GM18498 (cell line): ENCODE results near the gene BTG4.

ENCODE experiments used
- ATAC-seq: cut with Tn5 transposase; IDR thresholded peaks from one replicate; pipeline ENCODE4 v1.9.1; 2021; ENCODE audit warnings: mild to moderate bottlenecking, moderate library complexity; ENCODE audit not compliant: unreplicated experiment

The BTG4 gene

DNA sequence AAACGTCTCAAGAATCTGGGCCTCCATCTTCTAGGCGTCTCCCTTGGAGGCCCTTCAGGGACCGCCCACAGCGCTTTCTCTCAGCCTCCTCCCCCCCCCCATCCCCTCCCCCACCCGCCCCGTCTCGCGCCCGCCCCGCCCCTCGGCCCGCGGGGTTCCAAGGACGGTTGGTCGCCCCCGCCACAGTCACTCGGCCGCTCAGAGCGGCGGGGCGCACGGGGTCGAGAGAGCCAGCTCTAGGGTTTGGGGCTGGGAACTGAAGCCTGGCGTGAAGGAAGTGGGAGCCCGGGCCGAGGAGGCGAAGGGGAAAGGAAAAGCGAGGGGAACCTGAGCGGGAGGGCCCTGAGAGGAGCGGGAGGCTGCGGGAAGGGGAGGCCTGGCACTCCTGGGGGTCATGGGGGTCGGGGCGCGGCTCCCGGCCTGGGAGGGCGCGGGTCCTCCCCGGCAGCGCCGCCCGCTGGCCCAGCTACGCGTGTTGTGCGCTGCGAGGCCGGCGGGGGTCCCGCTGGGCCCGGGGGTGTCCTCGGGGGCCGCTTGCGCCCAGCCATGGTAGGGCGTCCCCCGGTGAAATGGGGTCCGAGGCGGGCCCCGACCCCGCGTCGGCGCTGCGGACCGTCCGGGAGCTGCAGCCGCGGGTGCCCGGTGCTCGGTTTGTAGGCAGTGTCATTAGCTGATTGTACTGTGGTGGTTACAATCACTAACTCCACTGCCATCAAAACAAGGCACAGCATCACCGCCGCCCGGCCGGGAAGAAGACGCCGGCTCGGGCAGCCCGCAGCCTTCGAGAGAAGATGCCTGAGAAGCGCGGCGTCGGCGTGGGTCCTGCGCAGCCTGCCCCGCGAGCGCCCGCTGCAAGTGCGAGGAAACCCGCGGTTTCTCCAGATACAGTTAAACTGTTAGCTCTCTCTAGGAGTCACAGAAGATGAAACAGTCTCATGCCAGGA lies at the start of gene BTG4:
TSS of gene BTG4 (minus strand) at position 91 of the 944 bp plus-strand sequence. CDS start 13,610 bp downstream, outside the sequence.
- ATAC-seq = peak; percentile 45

DNA sequence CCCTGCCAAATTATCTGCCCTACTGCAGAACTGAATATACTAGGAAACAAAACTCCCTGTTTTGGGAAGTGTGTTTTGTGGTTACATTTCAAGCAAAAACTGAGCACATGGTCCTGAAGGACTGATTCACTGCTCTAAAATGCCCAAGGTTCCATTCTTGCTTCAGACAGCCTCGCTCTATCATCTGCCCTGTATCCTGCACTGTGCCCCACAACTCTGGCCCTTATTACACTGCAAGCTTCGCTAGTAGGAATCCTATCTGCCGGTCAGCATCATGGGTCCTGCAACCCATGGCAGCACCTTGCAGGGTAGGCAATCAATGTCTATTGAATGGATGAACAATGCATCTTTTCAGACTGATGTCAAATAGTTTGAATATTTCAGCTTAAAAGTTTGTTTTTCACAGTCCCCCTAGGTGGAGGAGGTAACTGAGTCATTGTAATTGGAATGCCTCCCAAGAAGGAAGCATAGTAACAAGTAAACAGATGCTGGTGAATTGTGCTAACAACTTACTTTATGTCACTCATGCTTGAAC lies 49.7 kb upstream of the BTG4 start:
- no peak for ATAC-seq

DNA sequence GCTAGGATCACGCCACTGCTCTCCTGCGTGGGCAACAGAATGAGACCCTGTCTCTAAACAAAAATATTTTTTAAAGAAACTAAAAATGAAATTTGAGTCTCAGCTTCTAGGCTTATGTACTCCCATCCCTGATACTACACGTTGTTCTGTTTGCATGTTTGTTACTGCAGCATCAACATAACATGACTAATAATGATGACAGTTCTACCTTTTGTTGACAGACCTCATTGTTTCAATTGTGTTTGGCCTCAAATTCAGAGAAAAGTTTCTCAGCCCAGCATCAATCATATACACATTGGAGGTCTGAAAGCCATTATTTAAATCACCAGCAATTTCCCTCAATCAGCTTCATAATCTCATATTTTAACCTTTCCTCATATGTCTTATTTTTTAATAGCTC lies 49.1 kb upstream of the BTG4 start:
- no peak for ATAC-seq

DNA sequence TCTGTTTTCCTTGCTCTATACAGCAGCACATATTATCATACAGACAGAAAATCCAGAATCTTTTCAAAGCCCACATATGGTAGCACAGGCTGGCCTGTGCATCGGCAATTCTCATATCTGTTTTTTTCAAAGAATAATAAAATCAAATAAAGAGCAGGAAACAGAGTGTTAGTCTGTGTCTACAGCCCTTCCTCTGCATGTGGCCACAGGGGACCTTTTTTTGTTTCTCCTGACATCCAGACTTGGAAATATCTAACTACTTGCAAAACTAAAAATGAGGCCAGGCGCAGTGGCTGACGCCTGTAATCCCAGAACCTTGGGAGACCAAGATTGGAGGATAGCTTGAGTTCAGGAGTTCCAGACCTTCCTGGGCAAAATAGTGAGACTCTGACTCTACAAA lies 48.6 kb upstream of the BTG4 start:
- no peak for ATAC-seq

DNA sequence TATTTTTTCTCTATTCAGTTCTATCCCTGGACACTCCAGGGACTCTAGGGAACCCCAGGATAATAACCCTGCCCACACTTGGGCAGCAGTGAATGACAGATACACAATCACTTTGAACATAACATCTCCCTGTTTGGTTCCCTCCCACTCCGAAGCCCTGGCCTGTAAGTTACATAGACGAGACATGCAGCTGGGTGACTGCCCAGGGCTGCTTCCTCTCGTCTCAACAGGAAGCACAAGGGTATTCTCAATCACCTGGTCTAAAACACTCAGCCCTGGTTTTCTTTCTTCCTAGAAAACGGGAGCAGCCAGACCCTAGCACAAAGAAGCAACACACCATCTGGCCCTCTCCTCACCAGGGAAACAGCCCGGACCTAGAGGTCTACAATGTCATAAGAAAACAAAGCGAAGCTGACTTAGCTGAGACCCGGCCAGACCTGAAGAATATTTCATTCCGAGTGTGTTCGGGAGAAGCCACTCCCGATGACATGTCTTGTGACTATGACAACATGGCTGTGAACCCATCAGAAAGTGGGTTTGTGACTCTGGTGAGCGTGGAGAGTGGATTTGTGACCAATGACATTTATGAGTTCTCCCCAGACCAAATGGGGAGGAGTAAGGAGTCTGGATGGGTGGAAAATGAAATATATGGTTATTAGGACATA lies 47.7 kb upstream of the BTG4 start:
- no peak for ATAC-seq

DNA sequence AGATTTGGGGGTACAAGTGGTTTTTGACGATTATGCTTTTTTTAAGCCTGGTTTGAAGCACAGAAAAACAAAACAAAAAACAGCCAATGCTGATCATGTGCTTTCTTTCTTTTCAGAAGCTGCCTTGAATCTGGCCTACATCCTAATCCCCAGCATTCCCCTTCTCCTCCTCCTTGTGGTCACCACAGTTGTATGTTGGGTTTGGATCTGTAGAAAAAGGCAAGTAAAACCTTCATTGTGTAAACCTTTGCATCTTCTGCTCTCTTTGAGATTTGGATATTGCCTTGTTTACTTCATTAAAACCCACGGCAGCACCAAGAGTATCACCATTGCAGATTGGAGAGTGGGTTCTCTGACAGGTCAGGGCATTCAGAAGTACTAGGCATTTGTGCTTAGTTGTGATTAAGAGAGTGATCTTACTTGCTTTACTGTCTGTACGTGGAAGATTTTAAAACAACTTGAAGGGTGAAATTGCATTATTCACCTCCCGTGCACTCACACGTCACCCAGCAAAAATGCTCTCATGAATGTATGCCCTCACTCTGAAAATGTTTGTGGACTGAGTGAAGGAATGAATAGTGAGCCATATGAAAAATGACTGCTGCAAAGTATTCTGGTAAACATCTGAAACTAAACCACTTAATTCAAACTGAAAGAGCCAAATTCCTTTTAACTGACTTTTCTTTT lies 45.4 kb upstream of the BTG4 start:
- ATAC-seq = no peak

DNA sequence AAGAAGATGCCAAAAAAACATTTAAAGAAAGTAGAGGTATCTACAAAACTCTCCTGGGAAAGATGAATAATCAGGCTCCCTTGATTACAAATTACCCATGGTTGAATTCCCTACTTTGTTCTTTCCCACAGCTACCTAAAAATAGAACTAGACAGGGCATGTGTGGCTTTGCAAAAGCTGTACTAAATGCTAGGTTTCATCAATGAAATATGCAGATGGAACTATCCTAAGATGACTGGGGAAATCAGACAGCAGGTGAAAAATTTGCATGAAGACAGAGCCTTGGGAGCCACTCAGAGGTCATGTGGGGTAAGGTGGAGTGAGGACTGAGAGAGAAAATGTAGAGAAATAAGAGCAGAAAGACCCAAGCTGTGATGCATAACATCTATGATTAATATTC lies 43.1 kb upstream of the BTG4 start:
- ATAC-seq = no peak

DNA sequence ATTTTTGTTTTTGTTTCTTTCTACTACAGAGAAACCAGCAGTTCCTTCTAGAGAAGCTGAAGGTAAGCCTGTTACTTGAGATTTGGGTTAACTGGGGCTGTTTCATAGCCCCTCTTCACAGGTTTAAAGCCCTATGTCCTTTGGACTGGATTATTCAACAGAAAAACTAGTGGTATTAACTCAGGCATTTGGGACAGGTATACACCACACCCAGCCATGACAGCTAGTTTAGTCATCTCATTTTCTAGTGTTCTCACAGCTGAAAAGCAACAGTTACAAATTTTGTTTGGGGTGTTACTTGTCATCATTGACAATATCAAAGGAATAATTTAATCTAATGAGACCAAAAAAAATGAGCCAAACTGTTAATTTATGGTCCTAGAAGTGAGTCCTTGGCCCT lies 42.3 kb upstream of the BTG4 start:
- ATAC-seq = no peak

DNA sequence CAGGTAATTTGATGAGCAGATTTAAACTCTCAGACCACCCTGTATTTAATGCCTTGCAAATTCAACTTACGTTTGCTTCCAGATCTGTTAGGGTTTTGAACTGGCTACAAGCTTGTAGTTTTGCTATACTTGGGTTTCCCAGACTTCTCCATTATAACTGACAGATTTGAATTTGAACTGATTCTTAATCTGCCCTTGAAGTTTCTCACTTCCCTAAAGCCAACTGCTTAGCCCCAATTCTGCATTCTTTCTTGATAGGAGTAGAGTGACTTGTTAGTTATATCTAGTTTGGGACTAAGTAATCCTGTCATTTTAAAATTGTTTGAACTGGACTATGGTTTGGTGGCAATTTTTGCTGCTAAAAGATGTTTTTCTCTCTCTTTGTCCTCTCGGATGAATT lies 38.1 kb upstream of the BTG4 start:
- ATAC-seq = no peak

DNA sequence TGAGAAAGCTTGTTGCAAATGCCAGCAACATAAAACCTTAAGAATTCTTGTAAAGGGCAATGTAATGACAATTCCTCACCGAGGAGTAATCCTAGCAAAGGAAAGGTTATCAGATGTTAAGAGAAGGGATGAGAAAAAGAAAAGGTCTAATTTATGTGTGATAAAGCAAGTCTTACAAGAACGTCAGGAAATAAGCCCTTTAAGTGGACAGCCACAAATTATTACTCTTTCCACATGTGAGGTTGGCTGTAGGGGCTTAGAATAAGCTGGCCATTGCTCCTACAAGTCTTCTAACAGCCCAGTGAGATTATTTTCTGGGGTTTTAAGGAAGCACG lies 37.6 kb upstream of the BTG4 start:
- no peak for ATAC-seq

DNA sequence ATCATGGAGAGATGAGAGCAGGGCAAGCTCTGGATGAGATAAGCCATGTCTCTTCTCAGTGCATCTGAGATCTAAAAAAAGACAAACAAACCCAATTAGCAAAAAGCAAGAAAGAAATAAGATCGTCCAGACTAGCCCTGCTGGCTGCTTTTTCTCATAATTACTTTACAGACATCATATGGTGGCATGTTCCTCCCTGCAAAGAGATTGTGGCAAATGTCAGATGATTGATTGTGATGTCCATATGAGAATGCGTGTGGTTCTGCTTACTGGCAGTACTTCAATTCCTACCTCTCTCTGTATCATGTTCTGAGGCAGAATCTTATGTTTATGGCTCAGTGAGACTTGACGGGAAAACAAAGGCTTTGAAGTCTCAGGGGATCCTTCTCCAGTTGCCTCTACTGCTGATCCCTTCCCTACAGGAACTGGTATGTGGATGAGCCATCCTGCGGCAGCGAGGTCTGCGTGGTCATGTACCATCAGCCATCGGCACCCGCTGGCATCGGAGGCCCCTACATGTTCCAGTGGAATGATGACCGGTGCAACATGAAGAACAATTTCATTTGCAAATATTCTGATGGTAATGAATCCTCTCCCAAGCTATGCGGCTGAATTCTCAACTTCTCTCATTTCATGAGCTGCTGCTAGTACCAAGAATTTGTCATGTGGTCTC lies 37.1 kb upstream of the BTG4 start:
- ATAC-seq = no peak

DNA sequence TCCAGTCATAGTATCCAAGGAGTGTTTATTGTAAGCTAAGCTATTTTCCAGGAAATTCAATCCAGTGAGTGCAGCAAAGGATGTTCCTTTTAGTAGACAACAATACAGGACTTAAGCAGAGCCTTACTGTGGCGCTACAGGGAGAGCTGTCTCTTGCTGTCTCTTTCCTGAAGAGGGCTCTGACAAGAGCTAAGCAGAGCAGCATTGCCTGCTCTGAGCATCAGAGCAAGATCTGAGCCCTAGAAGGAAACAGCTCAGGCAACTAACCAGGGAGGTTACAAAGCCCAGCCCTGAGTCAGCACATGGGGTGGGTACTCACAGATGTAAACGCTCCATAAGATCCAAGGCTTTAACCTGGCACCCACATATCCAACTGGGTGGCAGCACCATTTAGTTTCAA lies 36.3 kb upstream of the BTG4 start:
- no peak for ATAC-seq

DNA sequence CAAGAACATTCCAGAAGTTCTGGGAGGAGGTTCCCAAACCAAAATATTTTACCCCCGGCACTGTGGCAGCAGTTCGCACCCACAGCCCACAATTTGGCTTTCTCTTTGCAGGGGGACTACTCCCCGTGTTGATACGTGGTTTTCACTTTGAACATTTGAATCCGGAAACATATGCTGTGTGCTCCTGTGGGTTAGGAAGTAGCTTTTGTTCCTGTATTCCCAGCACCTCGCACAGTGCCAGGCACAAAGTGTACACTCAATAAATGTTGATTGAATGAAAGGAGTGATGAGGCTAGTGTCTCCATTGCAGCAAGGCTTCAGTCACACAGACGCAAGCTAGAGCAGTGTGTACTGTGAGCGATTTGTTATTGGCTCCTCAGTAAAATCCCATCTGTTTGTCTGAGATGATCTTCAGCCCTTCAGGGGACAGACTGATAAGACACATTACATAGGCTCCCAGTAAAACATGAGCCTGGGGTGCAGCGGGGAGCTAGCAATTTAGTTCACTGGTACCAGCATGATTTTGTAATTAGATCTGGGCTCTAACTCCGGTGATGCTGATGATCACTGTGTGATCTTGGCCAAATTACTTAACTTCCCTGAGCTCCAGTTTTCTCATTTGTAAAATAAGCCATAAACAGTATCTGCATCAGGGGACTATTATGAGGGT lies 30.6 kb upstream of the BTG4 start:
- ATAC-seq = no peak

DNA sequence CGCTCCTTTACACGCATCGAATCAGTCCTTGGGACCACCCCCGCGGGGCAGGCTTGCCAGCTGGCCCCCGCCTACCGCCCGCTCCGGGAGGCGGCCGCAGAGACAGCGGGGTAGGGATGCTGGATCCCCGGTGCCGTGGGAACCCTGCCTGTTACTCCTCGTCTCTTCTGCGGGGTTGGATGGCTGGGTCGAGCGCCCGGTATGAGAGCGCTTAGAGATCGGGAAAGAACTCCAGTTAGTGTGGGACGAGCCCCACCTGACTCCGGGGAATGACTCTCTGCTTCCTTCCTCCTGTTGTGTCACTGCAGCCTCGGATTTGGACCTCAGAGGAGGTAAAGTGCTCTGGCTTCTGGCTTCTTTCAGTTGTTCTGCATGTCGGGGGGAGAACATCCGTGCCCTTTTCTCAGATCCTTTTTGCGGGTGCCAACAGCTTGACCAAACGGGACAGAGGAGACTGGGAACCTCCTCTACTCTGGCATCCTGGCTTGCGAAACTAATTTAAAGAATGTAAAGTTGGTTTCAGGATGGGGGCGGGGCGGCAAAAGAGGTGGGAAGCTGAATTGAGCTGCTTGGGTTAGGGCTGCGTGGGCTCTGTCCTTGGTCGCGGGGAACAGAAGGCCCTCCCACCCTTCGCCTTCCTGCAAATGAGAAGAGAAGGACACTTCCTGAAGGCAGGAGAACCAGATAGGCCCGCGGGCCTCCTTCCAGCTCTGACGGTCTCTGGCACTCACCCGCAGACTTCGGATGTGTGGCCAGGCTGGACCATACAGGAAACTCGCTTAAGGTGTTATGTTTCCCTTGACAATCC lies 29.3 kb upstream of the BTG4 start:
- ATAC-seq = no peak

DNA sequence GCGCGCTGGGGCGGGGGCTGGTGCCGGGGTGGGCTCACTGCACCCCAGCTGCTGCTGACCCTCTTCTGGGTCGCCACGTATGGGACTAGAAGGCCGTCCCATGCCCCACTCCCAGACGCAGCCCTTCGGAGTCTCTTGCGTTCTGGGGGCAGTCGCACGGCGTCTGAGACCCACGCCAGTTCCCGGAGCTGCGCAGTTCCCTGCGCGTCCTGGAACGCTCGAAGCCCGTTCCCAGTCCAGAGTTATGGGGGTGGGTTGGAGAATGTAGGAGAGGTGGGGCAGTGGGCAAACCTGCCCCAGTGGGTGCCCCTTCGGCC lies 28.7 kb upstream of the BTG4 start:
- ATAC-seq = no peak

DNA sequence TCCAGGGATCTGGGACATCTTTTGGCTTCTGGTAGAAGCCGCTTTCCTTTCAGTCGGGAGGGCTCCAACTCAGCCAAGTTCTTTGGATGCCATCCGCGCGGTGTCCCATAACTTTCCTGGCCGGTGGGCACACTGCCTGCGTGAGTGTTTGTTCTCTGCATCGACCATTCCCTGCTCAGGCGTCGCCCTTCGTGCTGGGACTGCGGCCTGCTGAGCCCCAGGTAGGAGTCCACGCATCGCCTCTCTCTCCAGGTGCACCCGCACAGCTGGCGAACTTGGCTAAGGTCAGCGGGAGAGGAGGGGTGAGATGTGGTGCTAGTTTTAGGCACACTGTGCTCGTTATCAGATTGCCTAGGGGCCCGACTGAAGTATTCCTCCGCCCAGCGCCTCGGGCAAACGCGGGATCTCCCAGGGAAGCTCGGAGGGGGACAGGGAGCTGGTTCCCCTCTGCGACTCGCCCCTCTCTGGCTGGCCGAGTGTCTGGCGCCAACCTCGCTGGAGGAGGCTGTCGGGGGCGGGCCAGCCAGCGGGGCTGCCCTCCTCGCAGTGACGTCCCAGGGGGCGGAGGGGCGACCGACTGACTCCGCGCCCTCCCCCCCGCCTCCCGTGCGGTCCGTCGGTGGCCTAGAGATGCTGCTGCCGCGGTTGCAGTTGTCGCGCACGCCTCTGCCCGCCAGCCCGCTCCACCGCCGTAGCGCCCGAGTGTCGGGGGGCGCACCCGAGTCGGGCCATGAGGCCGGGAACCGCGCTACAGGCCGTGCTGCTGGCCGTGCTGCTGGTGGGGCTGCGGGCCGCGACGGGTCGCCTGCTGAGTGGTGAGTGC lies 28.1 kb upstream of the BTG4 start, which contains the start of gene LAYN:
TSS of gene LAYN (plus strand) at position 607 of the 823 bp plus-strand sequence. CDS start at position 731, 124 bp downstream.
- ATAC-seq = no peak

DNA sequence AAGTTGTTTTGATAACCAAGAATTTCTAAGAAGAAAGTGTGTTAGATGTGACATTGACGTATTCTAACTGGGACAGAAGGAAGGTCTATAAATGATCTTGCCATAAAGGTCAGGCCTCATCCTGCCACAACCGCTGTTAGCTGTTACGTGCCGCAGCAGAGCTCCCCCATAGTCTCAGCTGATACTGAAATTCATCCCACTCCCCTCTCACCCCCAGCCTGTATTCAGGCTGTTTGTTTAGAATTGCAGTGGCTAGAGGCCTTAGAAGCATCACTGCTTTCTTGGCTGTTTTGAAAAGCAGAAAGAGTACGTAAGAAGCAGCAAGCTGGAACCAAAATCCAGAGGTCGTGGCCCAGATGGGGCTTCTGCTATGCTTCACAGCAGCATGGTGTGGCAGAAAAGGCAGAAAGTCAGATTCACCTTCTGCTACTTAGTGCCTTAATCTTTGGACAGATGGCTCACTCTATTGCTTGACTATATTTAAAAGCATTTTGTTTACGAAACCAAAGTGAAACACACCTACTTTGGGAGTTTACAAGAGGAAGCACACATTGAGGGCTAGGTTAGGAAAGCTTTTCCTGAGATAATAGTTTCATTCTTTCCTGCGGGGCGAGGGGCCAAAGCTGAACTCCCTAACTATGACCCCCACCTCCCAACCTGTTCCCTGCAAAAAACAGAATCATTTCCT lies 27.4 kb upstream of the BTG4 start:
- ATAC-seq = no peak

DNA sequence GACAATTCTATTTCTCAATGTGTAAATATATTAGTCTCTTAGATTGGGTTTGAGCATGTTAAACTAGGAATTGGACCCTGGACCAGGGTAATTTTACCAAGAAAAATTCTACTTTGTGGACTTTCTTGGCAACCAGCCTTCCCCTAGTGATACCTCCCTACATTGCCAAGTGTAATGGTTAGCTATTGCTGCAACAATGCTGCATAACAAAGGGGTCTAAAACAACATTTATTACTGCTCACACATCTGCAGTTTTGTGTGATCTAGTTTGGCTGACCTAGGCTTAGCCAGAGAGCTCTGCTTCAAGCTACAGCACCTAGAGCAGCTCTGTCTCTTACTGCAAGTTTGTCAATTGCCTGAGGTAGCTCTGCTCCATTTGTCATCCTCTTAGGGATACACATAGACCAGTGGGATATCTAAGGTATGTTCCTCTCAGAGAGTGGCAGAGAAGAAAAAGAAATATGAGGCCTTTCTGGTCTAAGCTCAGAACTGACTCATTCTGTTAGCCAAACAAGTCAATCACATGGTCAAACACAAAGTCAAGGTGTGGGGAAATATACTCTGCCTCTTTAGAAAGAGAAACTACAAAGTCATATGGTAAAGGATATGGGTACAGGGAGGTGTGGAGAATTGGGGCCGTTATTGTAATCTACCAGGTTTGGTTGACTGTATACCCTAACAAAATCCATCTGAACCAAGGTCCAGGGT lies 26.4 kb upstream of the BTG4 start:
- ATAC-seq = no peak
